Measurements from ENCODE around the gene MOSMO.

GRCh38 chr16:21963887-21964286, 44.0 kb upstream of the MOSMO start:
- TF ChIP-seq CTCF (IDR thresholded peaks at IDR 0.05): no peak
- no peak for TF ChIP-seq POLR2A (IDR thresholded peaks at IDR 0.05)
- TF ChIP-seq EP300 (IDR thresholded peaks at IDR 0.05; ENCODE audit: low read depth): no peak
- no peak for TF ChIP-seq POLR2AphosphoS5 (IDR thresholded peaks at IDR 0.05)
